ENCODE results near the gene ZBTB4.

The ZBTB4 gene

DNA sequence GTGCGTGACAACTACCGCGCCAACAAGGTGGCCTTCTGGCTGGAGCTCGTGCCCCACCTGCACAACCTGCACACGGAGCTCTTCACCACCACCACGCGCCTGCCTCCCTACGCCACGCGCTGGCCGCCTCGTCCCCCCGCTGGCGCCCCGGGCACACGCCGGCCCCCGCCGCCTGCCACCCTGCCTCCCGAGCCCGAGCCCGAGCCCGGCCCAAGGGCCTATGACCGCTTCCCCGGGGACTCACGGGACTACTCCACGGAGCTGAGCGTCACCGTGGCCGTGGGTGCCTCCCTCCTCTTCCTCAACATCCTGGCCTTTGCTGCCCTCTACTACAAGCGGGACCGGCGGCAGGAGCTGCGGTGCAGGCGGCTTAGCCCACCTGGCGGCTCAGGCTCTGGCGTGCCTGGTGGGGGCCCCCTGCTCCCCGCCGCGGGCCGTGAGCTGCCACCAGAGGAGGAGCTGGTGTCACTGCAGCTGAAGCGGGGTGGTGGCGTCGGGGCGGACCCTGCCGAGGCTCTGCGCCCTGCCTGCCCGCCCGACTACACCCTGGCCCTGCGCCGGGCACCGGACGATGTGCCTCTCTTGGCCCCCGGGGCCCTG lies 62.3 kb downstream of the ZBTB4 start:
- Histone ChIP-seq H3K9me3 (ENCODE audit: insufficient read depth, low read length) (no peaks in the 10 kb centered on the region), H3K27me3 (ENCODE audit: low read depth, low read length) (no peaks in the 10 kb centered on the region), H2AFZ (ENCODE audit: low read depth, low read length) (no peak overlapping the region), H3K4me3 (ENCODE audit: low read length) (no peak overlapping the region), H3K36me3 (replicated peaks; ENCODE audit: low read depth, low read length) (no peaks in the 10 kb centered on the region), H3K27ac (ENCODE audit: low read length) (no peak overlapping the region), H3K4me2 (ENCODE audit: low read length) (no peak overlapping the region), H3K9ac (ENCODE audit: low read length) (no peak overlapping the region), H4K20me1 (ENCODE audit: insufficient read depth, low read length) (no peaks in the 10 kb centered on the region), H3K4me1 (ENCODE audit: low read length) (no peaks in the 10 kb centered on the region), H3K79me2 (ENCODE audit: low read length) (no peaks in the 10 kb centered on the region)
- no peak for TF ChIP-seq EZH2phosphoT487 (IDR thresholded peaks at IDR 0.05; ENCODE audit: low read depth)
- TF ChIP-seq, protein P1, sequence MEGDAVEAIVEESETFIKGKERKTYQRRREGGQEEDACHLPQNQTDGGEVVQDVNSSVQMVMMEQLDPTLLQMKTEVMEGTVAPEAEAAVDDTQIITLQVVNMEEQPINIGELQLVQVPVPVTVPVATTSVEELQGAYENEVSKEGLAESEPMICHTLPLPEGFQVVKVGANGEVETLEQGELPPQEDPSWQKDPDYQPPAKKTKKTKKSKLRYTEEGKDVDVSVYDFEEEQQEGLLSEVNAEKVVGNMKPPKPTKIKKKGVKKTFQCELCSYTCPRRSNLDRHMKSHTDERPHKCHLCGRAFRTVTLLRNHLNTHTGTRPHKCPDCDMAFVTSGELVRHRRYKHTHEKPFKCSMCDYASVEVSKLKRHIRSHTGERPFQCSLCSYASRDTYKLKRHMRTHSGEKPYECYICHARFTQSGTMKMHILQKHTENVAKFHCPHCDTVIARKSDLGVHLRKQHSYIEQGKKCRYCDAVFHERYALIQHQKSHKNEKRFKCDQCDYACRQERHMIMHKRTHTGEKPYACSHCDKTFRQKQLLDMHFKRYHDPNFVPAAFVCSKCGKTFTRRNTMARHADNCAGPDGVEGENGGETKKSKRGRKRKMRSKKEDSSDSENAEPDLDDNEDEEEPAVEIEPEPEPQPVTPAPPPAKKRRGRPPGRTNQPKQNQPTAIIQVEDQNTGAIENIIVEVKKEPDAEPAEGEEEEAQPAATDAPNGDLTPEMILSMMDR (IDR thresholded peaks at IDR 0.05; ENCODE audit: low read depth, low read length), result no peak

DNA sequence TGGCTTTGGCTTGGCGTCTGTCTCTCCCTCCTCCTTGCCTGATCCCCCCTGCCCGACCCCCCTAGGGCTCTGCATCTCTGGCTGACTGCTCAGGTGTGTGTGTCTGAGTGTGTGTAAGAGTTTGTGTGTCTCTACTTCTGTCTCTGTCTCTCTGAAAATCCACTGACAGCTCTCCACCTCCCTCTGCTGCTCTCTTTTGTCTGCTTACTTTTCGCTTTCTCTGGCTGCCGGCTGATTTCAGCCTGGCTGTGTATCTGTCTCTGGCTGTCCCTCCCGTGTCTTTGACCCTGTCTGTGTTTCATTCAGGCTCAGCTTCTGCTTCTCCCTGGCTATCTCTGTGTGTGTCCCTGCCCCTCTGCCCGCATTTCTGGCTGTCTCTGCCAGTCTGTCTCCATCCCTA lies 63.1 kb downstream of the ZBTB4 start:
- Histone ChIP-seq H4K20me1 (ENCODE audit: insufficient read depth, low read length) (no peaks in the 10 kb centered on the region), H2AFZ (ENCODE audit: low read depth, low read length) (no peak overlapping the region), H3K27me3 (ENCODE audit: low read depth, low read length) (no peaks in the 10 kb centered on the region), H3K9me3 (ENCODE audit: insufficient read depth, low read length) (no peaks in the 10 kb centered on the region), H3K4me1 (ENCODE audit: low read length) (no peaks in the 10 kb centered on the region), H3K27ac (ENCODE audit: low read length) (no peak overlapping the region), H3K4me3 (ENCODE audit: low read length) (no peak overlapping the region), H3K4me2 (ENCODE audit: low read length) (no peak overlapping the region), H3K36me3 (replicated peaks; ENCODE audit: low read depth, low read length) (no peaks in the 10 kb centered on the region), H3K9ac (ENCODE audit: low read length) (no peak overlapping the region), H3K79me2 (ENCODE audit: low read length) (no peaks in the 10 kb centered on the region)
- no peak for TF ChIP-seq EZH2phosphoT487 (IDR thresholded peaks at IDR 0.05; ENCODE audit: low read depth)
- TF ChIP-seq, protein P1 (IDR thresholded peaks at IDR 0.05; ENCODE audit: low read depth, low read length), result no peak

DNA sequence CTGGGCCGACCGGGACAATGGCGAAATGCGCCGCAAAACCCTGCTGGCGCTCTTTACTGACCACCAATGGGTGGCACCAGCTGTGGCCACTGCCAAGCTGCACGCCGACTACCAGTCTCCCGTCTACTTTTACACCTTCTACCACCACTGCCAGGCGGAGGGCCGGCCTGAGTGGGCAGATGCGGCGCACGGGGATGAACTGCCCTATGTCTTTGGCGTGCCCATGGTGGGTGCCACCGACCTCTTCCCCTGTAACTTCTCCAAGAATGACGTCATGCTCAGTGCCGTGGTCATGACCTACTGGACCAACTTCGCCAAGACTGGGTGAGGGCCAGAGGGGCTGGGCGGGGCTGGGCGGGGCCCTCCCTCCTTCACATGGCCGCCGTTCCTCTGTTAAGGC lies 63.6 kb downstream of the ZBTB4 start:
- TF ChIP-seq, protein P1 (IDR thresholded peaks at IDR 0.05; ENCODE audit: low read depth, low read length), result no peak
- TF ChIP-seq EZH2phosphoT487 (IDR thresholded peaks at IDR 0.05; ENCODE audit: low read depth), result no peak
- H3K27ac ChIP-seq (ENCODE audit: low read length), result no peak overlapping the region
- no peaks in the 10 kb centered on the region for H3K79me2 ChIP-seq (ENCODE audit: low read length)
- no peaks in the 10 kb centered on the region for H3K4me1 ChIP-seq (ENCODE audit: low read length)
- no peaks in the 10 kb centered on the region for H3K36me3 ChIP-seq (replicated peaks; ENCODE audit: low read depth, low read length)
- H4K20me1 ChIP-seq (ENCODE audit: insufficient read depth, low read length), result no peaks in the 10 kb centered on the region
- no peaks in the 10 kb centered on the region for H3K27me3 ChIP-seq (ENCODE audit: low read depth, low read length)
- no peak overlapping the region for H3K9ac ChIP-seq (ENCODE audit: low read length)
- no peaks in the 10 kb centered on the region for H3K9me3 ChIP-seq (ENCODE audit: insufficient read depth, low read length)
- H3K4me2 ChIP-seq (ENCODE audit: low read length), result no peak overlapping the region
- H2AFZ ChIP-seq (ENCODE audit: low read depth, low read length), result no peak overlapping the region
- H3K4me3 ChIP-seq (ENCODE audit: low read length), result no peak overlapping the region

DNA sequence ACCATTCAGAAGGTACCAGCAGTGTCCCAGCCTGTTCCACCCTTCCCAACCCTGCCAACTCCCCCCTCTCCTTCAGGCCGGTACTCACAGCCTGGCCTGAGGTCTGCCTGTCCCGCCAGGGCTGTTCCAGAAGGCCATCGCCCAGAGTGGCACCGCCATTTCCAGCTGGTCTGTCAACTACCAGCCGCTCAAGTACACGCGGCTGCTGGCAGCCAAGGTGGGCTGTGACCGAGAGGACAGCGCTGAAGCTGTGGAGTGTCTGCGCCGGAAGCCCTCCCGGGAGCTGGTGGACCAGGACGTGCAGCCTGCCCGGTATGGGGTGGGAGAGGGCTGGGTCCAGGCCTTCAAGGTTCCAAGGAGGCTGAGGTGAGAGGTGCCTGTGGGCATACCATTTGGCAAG lies 64.6 kb downstream of the ZBTB4 start:
- Histone ChIP-seq H3K79me2 (ENCODE audit: low read length) (no peaks in the 10 kb centered on the region), H3K4me3 (ENCODE audit: low read length) (no peak overlapping the region), H4K20me1 (ENCODE audit: insufficient read depth, low read length) (no peaks in the 10 kb centered on the region), H3K27ac (ENCODE audit: low read length) (no peak overlapping the region), H3K4me1 (ENCODE audit: low read length) (no peaks in the 10 kb centered on the region), H3K36me3 (replicated peaks; ENCODE audit: low read depth, low read length) (no peaks in the 10 kb centered on the region), H3K27me3 (ENCODE audit: low read depth, low read length) (no peaks in the 10 kb centered on the region), H2AFZ (ENCODE audit: low read depth, low read length) (no peak overlapping the region), H3K9ac (ENCODE audit: low read length) (no peak overlapping the region), H3K4me2 (ENCODE audit: low read length) (no peak overlapping the region), H3K9me3 (ENCODE audit: insufficient read depth, low read length) (no peaks in the 10 kb centered on the region)
- TF ChIP-seq EZH2phosphoT487 (IDR thresholded peaks at IDR 0.05; ENCODE audit: low read depth), result no peak
- TF ChIP-seq, protein P1 (IDR thresholded peaks at IDR 0.05; ENCODE audit: low read depth, low read length), result no peak
